ENCODE results near the gene MSL3B.

GRCh38 chr2:233824373-233824772 is 43.8 kb downstream of the MSL3B start:
- TF ChIP-seq CTCF (IDR thresholded peaks at IDR 0.05; ENCODE audit: insufficient read depth, low read depth, low read length) (no peak), EZH2 (IDR thresholded peaks at IDR 0.05; ENCODE audit: insufficient read depth, low read length) (no peak)
